WI38 (cell line): ENCODE results near the gene CACNA1B.

Experiments
- H3K4me3 ChIP-seq: 2 replicates; pipeline ENCODE4 v1.5.1; 2011; ENCODE audit warnings: low read depth, mild to moderate bottlenecking, control low read depth, low read length
- TF ChIP-seq, protein P1 (sequence below): IDR thresholded peaks from 2 replicates; pipeline ENCODE4 v1.5.1; 2012; ENCODE audit warnings: low read depth, mild to moderate bottlenecking, control low read depth, low read length

CACNA1B gene

DNA sequence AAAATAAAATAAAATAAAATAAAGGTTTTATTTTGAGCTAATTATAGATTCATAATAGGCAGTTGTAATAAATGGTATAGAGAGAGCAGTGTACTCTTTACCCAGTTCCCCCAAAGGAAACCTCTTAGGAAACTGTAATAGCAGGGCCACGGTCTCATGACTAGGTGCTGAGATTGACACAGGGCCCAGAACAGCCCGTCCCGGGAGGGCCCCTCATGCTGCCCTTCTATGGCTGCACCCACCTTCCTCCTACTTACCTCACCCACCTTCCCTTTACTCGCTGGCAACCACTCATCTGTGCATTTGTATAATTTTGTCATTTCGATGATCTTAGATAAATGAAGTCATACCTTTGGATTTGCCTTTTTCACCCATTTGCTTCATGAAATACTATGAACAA, 16.1 kb downstream of the CACNA1B start:
- H3K4me3 ChIP-seq, result no peak overlapping the region
- TF ChIP-seq, protein P1, sequence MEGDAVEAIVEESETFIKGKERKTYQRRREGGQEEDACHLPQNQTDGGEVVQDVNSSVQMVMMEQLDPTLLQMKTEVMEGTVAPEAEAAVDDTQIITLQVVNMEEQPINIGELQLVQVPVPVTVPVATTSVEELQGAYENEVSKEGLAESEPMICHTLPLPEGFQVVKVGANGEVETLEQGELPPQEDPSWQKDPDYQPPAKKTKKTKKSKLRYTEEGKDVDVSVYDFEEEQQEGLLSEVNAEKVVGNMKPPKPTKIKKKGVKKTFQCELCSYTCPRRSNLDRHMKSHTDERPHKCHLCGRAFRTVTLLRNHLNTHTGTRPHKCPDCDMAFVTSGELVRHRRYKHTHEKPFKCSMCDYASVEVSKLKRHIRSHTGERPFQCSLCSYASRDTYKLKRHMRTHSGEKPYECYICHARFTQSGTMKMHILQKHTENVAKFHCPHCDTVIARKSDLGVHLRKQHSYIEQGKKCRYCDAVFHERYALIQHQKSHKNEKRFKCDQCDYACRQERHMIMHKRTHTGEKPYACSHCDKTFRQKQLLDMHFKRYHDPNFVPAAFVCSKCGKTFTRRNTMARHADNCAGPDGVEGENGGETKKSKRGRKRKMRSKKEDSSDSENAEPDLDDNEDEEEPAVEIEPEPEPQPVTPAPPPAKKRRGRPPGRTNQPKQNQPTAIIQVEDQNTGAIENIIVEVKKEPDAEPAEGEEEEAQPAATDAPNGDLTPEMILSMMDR, result no peak

DNA sequence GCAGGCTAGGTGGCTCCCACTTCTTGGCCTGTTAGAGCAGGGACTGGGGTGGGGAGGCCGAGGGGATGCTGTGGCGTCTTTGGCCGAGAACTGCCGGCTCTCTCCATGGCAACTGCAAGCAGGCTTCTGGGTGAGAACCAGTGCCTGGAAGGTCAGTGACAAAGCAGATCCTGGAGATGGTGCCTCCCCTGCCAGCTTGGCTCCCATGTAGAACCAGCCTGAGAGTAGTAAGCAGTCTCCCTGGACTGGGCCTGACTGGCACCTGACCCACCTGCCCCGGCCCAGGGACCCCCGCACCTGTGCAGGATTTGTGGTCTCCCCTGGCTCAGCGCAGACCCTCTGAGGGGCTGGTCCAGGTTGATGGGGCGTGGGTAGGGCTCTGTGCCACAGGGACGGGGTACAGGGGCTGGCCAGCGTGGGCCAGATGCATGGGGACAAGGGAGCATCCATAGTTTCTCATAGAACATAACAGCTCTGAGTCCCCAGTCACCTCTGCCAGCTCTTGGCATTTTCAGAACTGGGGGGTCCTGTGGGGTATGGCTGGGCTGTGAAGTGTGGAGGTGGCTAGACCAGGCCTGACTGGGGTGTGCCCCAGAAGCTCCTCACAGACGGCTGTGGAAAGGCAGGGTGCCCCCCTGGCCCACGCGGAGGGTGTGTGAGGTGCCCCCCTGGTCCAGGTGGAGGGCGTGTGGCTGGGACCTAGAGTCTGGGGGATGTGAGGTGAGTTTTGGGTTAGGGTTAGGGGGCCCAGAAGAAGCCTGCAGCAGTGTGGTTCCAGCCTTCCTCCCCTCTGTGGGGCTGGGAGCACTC, 22.2 kb downstream of the CACNA1B start:
- TF ChIP-seq, protein P1, result no peak
- H3K4me3 ChIP-seq, result no peak overlapping the region

DNA sequence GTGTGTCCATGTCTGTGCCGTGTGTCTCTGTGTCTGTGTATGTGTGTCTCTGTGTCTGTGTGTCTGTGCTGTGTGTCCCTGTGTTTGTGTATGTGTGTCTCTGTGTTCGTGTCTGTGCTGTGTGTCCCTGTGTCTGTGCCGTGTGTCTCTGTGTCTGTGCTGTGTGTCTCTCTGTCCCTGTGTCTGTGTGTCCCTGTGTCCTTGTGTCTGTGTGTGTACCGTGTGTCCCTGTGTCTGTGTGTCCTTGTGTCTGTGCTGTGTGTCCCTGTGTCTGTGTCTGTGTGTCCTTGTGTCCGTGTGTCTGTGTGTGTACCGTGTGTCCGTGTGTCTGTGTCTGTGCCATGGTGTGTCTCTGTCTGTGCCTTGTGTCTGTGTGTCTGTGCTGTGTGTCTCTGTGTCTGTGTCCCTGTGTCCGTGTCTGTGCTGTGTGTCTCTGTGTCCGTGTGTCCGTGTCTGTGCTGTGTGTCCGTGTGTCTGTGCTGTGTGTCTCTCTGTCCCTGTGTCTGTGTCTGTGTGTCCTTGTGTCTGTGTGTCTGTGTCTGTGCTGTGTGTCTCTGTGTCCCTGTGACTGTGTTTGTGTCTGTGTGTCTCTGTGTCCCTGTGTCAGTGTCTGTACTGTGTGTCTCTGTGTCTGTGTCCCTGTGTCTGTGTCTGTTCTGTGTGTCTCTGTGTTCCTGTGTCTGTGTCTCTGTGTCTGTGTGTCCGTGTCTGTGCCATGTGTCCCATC, 23.2 kb downstream of the CACNA1B start:
- TF ChIP-seq, protein P1, result no peak
- H3K4me3 ChIP-seq, result no peak overlapping the region

DNA sequence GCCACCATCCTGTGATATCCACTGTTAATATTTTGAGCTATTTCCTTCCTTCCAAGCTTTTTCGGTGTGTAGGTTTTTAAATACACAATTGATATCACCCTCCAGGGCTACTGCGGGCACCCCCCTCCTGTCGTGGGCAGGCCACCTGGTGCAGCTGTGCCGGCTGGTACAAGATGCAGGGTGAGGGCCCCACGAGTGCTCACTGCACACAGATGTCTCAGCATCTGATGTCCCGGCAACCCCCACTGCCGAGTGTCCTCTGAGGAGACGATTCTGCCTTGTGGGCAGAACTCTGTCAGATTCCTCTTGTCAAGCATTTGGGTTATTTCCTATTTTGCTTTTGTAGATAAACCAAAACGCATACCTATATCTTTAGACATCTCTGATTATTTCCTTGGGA, 25.1 kb downstream of the CACNA1B start:
- no peak overlapping the region for H3K4me3 ChIP-seq
- TF ChIP-seq, protein P1, result no peak

DNA sequence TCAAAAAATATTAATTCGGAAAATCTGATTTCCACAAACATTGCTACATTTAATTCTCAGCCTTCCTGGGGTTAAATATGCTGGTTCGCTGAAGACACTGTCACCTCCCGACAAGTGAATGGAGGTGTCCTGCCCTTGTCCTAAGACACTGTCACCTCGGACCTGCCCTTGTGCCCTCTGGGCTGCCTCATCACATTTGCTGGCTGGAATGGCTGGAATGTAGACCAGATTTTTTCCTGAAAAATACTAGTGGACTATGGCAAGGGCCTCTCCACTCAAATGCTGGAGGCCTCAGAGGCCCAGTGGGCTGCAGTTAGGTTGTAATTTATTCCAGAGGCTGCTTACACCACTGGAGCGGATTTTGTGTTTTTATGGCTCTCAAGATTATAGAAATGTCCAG, 28.2 kb downstream of the CACNA1B start:
- H3K4me3 ChIP-seq, result no peak overlapping the region
- TF ChIP-seq, protein P1, result no peak

DNA sequence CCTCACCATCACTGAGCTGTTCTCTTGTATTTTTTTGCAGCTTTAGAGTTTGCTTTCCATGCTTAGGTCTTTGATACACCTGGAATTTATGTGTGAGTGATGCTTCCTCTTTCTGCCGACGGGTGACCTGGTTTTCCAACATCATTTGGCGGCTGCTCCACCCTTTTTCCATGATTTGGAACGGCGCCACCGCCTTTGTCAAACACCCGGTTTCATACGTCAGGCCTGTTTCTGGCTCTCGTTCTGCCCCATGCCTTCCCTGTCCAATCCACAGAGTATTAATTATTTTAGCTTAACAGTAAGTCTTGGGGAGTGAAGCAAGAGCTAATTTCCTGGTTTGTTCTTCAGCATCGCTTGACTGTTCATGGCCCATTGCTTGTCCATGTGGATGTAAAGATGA, 30.2 kb downstream of the CACNA1B start:
- H3K4me3 ChIP-seq, result no peak overlapping the region
- TF ChIP-seq, protein P1, result no peak

DNA sequence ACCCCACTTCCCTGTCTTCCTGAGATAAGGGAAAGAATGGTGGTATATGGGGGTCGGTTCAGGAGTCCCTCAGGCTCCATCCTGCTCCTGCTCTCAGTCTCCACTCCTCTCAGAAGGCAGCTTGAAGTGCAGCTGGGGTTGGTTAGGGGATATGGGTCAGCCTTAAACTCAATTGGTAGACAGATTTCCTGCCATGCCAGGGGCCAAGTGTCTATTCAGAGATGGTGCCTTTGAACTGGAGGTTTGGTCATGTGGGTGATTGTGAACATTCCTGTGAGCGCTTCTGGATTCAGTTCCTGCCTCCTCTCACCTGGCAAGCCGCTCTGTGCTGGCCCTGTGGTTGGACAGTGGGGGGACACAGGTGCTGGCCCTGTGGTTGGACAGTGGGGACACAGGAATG, 35.1 kb downstream of the CACNA1B start:
- TF ChIP-seq, protein P1, result no peak

More for the DNA sequence above, 35.1 kb downstream of the CACNA1B start:
- H3K4me3 ChIP-seq, result no peak overlapping the region
